Middle frontal gyrus (tissue), 1 donor: ENCODE results near the gene PGR.

Source experiments
- DNase-seq: peaks from one replicate; pipeline ENCODE4 v3.0.0-alpha.2; 2015; ENCODE audit warnings: low spot score; ENCODE audit errors: extremely low spot score

PGR gene

DNA sequence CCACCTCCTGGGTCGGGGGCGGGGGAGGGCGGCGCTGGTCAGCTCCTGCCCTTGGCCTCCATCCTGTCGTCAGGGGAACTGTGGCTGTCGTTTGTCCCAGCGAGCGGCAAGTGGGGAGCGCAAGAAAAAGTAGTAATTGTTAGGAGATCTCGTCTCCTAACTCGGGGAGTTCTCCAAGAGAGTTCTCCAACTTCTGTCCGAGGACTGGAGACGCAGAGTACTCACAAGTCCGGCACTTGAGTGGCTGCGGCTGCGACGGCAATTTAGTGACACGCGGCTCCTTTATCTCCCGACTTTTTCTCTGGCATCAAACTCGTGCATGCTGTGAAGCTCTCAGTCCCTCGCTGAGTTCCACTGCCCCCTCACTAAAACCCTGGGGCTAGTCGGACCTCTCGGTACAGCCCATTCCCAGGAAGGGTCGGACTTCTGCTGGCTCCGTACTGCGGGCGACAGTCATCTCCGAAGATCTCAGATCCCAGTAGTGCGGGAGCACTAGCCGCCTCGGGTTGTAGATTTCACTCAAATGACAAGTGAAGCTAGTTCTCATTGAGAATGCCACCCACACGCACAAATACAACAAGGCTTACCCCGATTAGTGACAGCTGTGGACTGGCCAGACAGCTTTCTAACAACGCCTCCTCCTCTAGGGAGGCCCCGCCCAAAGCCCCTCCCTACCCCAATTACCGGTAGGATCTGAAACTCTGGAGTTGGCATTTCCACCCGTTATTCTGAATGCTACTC, at the start of gene PGR:
Gene PGR, minus strand, starts transcription at position 611 of the 741 bp plus-strand sequence. CDS start 743 bp downstream, outside the sequence.
- no peak for DNase-seq

DNA sequence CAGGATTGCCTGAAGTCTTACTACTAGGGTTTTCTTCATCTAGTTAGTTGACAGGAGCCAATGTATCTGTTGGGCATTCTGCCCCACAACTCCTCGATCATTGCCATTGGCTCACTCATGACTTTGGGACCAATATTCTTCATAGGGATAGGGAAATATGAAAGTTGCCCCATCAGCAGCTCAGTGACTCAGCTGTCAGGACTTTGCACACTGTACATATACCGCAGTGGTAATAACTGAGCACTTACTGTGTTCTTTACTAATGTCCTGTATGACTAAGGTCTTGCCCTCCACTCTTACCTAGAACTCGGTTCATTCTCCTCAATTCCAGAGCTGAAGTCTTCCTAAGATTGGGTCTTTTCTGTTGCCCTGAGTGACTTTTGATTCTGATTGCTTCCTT, 46.8 kb upstream of the PGR start:
- DNase-seq, result no peak

DNA sequence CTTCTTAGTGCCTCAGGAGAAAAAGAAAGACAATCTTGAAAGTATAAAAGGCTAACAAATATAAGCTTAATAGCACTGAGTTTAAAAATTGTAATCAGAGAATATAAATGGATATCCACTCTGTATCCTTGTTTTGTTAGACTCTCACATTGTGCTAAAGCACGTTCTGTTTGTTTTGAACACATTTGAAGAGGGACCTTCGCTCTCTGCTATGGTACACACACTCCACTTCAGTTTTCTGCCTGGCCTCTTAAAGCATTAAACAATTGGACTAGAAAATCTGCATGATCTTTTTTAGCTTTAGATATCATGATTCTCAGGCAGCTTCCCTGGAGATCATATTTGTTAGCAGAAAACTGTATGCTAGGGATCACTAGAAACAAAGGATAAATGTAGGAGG, 40.3 kb upstream of the PGR start:
- no peak for DNase-seq

DNA sequence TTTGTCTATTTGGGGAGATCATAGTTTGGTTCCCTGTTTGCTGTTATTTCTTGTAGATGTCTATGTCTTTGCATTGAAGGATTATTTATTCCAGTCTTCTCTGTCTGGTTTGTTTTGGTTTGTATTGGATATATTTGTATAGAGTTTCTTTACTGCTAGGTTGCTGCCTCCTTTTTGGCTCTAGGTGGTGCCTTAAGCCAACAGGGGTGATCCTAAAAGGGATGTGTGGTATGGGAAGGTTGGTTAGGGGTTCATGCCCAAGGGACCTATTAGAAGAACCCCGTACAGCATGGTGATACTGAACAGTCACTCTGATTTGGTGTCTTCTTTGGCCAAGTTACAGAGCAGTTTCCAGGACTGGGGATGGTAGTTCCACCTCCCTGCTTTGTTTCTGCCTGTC, 36.4 kb upstream of the PGR start:
- DNase-seq, result no peak

DNA sequence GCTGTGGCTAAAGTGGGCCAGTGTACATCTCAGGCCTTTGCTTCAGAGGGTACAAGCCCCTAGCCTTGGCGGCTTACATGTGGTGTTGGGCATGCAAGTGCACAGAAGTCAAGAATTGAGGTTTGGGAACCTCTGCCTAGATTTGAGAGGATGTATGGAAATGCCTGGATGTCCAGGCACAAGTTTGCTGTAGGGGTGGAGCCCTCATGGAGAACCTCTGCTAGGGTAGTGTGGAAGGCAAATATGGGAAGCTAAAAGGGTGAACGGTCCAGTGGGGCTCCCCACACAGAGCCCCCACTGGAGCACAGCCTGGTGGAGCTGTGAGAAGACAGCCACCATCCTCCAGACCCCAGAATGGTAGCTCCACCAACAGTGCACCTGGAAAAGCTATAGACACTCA, 28.5 kb upstream of the PGR start:
- DNase-seq, result no peak

DNA sequence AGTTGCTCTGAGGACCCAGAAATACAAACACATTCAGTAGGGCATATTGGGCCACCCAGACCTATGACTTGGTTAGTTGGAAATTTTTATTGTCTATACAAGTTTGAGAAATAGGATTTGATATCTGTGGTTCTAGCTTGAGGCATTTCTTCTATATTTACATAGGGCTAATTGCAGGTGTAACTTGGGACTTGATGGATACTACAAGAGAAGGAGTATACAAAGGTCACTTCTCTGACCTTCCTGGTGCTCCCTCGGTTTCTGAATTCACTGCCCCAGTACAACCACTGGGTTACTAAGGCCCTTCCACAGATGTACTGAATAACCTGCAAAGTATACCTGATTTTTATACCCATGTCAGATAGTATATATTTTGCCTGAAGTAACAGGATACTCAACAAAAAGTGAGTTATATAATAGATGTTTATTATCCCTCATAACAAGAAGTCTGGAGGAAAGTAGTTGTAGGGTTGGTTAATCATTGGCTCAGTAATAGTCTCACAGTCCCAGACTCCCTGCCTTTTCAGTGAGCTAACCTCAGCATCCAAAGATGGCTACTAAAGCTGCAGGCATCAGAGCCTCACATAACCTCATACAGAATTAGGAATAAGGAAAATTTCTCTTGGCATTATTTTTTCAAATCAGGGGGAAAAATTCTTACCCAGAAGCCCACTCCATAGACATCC, 8.8 kb upstream of the PGR start:
- no peak for DNase-seq

DNA sequence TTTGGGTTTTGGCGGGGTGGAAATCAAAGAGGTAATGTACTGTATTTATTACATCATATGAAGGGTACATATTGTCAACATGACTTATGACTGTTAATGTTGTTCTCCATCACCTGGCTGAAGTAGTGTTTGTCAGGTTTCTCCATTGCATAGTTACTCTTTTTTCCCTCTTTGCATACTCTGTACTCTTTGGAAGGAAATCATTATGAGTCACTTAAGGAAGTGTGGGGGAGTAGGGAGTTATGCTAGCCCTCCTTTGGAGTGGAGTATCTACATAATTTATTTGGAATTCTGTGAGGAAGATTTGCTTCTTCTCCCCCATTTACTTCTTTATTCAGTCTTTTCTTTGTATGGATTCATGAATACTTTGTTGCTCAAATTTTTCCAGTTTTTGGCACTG, 3.6 kb upstream of the PGR start:
- DNase-seq, result no peak

DNA sequence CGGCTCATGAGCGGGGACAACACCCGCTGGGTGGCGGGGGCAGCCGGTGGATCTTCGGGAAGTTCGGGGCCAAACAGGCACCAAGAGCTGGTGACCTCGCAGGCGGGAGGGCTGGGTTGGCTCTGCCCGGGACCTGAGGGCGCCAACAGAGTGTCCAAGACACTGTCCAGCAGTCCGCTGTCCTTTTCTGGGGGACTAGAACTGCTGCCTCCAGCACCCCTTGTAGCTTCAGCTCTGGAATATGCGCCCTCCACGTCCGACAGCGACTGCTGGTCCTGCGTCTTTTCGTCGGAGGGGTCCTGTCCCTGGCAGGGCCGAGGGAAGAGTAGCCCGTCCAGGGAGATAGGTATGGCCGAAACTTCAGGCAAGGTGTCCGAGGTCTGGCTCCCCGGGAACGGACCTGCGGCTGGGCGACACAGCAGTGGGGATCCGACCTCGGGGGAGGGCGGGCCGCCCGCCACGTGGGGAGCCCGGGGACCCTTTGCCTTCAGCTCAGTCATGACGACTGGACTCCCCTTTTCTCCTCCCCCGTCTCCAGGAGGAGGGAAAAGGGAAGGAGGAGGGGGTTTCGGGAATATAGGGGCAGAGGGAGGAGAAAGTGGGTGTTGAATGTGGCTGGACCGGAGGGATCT, 926 bp downstream of the PGR start:
- DNase-seq, result no peak

DNA sequence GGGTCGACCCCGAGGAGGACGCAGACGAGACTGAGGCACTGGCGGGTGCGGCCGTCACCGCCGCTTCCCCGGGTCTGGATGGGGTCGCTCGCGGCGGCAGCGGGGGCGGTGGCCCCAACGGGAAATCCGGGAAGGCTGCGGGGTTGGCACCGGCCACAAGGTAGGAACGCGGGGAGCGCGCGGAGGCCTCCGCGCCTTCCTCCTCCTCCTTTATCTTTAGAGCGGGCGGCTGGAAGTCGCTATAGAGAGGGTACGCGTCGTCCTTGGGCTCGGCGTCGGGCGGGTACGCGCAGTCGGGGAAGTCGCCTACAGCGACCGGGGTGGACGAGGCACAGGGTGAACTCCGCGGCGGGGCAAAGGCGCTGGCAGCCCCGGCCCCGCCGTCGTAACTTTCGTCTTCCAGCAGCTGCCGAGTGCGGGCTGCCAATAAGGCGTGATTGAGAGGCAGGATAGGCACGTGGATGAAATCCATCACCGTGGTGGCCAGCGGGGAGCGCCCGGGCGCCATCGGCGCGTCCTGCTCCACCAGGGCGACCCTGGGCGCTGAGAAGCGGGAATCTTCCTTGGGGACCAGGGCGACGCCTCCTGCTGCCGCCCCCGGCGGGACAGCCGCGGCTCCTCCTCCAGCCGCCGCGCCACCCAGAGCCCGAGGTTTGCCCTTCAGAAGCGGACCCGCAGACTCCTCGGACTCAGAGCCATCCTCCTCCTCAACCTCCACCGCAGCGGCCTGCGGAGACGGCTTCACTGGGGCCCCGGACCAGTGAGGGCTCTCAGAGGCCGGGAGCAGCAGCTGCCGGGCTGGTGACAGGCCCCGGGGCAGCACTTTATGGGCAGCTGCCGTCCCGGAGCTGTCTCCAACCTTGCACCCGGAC, 1.7 kb downstream of the PGR start:
- DNase-seq, result no peak

DNA sequence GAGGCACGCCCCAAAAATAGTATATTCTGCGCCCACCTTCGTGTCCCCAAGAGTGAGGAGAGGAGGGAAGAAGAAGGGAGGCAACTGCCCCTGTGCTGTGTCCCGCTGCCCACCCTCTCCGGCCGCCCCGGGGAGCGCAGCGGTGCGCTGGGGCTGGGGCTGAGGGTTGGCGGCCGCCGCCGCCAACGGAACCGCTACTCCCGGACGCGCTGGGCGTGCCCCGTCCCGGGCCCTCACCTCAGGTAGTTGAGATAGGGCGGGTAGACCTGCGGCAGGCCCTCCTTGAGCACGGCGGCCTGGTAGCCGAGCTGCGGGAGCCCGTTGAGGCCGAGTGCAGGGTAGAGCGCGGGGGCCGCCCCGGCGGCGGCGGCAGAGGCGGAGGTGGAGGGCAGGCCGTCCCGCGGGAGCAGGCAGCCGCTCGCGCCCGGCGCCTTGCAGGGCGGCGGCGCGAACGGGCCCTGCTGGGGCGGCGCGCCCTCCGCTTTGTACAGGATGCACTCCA, 2.4 kb downstream of the PGR start:
- no peak for DNase-seq

DNA sequence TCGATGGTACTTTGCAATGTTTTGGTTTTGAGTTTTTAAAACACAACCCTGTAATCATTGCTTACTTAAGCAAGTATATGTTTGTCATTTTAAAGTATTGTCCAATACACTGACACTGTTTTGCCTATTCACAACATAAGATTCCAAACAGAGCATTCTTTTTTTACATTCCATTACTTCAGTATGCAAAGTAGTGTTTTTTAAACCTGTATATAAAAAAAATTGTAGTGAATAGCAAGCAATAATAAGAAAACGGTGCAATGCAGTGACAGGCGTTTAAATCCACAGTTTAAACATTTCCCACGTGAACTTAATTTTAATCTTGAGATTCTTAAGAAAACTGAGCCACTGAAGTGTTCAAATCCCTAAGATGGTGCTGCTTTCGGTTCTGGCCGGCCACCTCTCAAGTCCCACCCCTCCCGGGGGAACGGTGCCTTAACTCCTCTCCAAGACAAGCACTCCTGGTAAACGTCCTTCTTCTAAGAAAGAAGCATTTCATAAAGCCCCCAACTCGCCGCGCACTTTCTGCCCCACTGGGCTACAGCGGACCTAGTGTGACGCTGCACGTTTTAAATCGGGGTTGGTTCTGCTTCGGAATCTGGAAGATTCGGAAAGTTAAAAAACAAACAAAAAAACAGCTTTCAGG, 2.9 kb downstream of the PGR start:
- no peak for DNase-seq

DNA sequence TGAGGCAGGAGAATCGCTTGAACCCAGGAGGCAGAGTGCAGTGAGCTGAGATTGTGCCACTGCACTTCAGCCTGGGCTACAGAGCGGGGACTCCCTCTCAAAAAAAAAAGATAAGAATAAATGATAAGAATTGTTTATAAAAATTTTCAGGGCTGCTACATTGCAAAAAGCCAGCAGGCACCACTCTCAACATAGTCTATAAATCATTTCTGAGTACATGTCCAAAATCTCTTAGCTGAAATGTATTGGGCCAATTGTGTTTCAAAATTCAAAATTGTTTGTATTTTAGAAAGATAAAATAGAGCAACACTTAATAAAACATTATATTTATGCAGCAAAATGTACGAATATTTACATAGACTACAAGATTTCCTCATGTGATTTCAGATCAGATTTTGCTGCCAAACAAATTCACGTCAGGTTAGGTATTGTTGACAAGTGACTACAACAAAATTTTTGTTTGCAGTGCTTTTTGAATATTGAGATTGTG, 13.9 kb downstream of the PGR start:
- DNase-seq, result no peak

DNA sequence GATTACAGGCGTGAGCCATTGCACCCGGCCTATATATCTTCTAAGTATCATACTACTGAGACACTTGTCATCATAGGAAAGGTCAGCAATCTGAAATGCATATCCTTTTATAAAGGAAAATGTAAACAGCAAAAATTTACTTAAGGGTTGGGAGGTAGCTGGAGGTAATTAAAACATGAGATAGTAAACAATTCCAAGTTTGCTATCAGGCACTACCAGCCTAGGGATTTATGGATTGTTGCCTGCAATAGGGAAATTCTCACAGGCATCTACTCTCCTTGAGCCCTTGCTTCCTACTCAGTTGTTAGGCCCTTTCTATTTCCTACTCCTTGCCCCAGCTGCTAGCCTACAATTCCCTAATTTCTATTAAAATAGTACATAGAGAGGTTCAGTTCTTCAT, 16.1 kb downstream of the PGR start:
- DNase-seq, result no peak

DNA sequence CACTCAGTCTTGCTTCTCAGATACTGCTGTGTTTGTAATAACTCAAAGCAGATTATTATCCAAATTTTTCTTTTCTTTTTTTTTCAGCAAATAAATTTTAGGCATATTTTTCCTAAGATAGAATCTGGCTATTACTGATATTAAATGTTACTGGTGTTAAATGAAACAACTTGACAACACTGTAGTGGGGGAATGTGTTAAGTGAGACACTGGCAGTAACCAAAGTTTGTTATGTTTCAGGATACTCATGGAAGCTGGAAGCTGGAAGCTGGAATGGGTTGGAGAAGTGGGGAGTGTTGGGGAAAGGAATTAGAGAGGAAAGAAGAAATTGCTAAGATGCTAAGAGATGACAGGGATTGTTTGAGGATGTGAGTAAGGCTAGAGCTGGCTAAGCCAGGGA, 24.9 kb downstream of the PGR start:
- no peak for DNase-seq

DNA sequence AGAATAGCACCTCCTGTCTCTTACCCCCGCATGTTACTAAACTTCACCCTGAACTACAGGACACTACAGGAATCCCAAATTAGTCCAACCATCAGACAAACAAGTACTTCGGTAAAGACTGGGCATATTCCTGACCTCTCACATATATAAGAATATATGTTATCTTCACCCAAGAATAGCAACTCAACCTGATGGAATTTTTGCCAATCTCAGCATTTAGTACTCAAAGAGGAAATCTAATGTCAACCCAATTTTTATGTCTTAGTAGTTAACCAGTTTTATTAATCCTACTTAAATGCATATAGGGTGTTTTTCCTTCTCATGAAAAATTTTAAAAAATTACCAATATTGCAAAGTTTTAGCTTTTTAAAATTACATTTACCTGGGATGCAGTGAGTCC, 26.2 kb downstream of the PGR start:
- DNase-seq, result no peak

DNA sequence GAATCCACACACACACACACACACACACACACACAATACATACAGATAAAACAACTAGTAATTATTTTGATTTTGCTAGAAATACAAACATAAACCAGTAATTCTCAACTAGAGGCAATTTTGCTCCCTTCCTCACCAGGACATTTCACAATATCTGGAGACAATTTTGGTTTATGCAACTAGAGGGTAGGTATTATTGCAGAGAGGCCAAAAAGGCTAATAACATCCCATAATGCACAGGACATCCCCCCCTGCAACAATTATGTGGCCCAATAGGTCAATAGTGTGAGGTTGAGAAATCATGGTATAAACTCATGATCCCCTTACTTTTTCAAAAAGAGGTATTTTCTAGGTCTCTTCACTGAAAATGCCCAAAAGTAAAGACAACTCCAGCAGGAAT, 29.0 kb downstream of the PGR start:
- no peak for DNase-seq

DNA sequence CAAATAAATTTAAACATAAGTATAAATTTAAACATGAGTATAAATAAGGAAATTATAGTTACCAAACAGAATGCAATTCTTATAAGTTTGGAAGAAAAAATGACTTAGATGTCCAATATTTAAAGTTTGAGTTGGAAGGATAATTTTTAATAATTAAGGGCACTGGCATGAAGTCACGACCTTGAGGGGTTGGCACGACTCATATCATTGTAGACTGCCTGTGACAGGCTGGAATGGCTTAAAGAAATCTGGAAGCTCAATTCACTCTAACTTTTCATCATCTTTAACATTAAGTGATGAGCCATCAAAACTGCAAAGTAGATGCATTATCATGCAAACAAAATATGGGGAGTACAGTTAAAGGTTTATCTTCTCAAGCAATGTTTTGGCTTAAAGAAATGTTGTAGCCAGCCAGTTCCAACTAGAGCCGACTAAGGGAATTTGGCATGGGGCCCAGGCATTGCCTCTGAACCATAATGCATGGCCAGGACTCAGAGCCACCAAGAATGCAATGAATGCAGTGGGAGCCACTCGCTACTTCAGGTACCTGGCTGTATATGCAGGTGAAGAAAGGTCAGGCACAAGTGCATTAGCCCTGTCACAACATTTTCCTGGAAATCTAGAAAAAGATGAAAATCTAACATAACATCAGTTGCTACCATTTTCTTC, 33.4 kb downstream of the PGR start:
- DNase-seq, result no peak

DNA sequence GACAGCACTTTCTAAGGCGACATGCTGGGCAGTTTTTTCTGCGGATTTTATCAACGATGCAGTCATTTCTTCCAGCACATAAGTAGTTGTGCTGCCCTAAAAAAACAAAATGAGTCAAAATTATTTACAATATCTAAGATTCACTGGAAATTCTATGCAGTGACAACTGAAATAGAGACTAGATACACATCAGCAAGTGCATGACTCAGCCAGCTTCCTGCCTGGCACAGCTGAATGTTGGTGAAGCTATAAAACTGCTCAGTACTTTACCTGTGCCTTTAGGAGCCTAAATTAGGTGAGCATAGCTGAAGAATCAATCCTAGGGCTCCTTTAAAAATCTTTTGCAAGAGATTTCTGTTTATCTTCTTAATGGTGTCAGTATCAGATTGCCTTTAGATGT, 37.8 kb downstream of the PGR start:
- DNase-seq, result no peak

DNA sequence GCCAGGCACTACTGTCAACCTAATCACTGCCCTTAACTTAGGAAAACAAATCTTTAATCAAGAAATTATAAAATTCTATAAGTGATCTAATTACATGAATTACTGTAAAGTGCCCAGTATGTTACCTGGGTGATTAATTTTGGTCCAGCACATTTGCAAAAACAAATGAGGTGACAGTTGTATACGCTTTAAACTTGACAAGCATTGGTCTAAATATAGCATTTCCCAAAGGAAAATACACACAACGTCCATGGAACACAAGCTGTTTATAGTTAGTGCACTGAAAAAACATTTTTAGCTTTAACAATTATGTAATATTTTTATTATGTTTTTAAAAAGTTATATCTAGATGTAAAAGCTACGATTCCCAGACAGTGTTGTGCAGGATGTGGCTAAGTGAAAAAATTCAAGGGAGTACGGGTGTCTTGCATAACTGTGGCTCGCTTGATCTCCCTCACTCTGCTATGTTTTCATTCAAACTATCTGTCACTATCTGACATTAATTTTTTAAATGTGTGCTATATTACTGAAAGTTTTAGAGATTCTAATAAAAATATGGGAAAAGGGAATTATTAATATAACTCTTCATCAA, 38.8 kb downstream of the PGR start:
- no peak for DNase-seq

DNA sequence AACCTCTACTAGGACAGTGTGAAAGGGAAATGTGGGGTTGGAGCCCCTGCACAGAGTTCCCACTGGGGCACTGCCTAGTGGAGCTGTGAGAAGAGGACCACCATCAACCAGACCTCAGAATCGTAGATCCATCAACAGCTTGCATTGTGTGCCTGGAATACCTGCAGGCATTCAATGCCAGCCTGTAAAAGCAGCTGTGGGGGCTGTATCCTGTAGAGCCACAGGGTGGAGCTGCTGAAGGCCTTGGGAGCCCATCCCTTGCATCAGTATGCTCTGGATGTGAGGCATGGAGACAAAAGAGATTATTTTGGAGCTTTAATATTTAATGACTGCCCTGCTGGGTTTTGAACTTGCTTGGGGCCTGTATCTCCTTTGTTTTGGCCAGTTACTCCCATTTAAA, 46.3 kb downstream of the PGR start:
- DNase-seq, result no peak
